Stimulated activated CD4-positive, alpha-beta T cell treated with anti-CD3 and anti-CD28 coated beads, Interleukin-2, amount 100 ng/mL, for 4 hours (primary cell): ENCODE results near the gene SAMD7.

Source experiments
- DNase-seq: peaks from one replicate; pipeline ENCODE4 v3.0.0-alpha.2; 2020; ENCODE audit warnings: low read depth

SAMD7 gene, protein sequence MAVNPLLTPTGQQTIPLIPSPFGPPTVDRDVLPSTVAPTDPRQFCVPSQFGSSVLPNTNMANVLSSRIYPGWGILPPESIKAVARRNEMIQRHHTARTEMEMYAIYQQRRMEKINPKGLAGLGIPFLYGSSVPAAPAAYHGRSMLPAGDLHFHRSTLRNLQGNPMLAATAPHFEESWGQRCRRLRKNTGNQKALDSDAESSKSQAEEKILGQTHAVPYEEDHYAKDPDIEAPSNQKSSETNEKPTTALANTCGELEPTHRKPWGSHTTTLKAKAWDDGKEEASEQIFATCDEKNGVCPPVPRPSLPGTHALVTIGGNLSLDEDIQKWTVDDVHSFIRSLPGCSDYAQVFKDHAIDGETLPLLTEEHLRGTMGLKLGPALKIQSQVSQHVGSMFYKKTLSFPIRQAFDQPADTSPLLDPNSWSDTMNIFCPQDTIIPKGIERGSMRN

DNA sequence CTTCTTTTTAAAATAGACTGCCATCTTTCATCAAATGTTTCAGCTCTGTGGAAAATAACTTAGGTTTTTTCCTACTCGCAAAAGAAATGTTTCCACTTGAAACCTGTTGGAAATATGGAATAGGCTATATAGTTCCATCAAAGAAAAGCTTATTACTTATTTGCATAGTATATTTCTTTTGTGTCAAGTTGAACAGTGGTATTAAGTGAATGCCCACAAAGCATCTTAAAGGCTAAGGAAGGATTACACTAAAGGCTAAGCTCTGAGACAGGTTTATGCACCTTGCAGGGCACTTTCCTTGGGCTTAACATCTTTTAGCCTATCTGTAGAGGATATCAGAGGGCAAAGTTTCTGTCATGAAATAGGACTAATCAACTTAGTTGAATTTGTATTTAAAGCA, at the start of gene SAMD7:
Gene SAMD7, plus strand, starts transcription at position 301 of the 400 bp plus-strand sequence. CDS start 7,927 bp downstream, outside the sequence.
- no peak for DNase-seq

DNA sequence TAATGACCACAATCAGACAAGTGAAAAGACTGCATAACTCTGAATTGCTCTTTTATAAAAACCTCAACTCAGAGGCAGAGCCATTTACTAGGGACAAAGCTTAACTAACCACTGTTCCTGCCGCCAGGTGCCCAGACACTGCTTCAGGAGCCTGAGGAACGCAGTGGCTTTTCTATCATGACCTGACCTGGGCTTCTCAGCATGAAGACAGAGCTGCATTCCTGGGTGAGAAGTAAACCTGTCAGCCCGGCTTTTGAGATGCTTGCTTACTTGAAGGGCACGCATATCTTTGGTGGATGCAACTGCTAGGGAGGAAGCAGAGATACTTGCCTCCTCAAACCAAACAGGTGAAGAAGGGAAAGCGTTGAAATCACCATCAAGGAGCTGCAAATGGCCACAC, 49.5 kb upstream of the SAMD7 start:
- no peak for DNase-seq

DNA sequence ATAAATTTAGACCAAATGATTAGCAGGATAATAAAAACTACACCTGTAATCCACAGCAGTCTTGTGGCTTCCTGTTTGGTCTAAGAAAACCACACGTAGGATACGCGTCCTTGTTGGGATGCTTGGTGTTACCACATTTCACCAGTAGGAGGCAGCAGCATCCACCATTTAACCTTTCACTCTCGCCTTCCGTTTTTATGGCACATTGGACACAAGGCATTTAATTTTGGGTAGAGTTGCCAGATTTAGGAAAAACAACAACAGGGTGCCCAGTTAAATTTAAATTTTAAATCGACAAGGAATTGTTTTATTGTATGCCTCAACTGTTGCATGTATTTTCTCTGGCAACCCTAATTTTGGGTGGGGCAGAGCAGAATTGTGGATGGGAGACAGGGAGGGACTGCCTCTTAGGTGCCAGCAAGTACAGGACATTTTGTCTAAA, 47.9 kb upstream of the SAMD7 start:
- peak; percentile 30 for DNase-seq

DNA sequence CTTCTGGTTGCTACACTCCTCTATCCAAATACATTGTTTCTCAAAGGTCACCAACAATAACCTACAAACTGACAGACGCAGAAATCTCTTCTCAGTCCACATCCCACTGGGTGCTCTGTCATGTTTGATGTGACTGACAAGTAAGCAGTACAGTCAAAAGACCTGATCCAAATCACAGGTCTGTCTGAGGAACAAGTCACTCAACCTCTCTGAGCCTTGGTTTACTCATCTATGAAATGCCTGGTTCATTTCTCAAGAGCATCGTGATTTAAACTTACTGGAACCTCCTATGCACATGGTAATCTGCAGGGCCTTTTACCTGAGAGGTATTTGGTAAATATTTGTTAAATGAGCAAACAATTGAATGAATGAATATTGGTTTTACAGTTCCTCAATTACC, 47.1 kb upstream of the SAMD7 start:
- DNase-seq, result no peak

DNA sequence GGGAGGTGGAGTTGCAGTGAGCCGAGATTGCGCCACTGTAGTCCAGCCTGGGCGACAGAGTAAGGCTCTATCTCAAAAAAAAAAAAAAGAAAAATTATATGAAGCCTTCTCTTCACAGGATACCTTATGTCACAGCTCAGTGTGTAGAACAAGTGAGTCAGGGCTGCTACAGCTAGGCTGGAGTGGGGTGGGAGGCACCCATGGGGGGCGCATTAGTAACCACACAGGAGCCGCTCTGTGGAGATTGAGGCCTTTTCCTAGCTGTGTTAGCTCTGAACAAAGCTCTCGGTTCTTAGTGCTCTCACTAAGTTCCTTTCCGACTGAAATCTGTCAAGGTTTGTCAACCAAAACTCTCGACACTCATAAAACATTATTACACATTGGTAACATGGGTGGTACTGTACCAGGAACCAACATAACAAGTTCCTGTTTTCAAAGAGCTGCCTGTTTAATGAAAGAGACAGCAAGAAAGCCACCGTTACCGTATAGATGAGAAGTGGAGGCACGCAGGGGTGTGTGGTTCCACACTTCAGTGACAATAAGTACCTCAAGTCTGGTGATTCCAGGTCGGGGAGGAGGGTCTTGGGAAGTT, 46.1 kb upstream of the SAMD7 start:
- DNase-seq, result no peak

DNA sequence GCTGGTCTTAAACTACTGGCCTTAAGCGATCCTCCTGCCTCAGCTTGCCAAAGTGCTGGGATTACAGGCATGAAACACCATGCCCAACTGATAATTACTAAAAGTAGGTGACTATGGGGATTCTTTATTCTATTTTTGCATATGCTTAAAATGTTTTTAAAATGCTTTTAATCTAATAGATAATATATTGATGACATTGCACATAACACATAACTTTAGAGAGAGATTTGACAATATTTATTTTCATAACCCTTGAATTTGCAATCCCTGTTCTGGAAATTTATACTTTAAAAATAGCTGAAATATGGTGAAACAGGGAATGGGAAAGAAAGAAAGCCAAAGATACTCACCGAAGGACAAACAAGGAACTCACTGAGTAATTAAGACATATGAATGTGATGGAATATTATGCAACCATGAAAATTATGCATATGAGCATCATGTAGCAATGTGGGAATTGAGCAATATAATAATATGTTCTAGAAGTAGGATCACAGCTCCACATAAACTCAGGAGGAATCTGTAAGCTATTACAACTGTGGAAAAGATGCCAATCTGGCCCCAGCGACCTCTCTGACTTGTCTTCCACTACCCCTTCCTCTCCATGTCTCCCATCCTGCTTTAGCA, 43.7 kb upstream of the SAMD7 start:
- DNase-seq, result no peak

DNA sequence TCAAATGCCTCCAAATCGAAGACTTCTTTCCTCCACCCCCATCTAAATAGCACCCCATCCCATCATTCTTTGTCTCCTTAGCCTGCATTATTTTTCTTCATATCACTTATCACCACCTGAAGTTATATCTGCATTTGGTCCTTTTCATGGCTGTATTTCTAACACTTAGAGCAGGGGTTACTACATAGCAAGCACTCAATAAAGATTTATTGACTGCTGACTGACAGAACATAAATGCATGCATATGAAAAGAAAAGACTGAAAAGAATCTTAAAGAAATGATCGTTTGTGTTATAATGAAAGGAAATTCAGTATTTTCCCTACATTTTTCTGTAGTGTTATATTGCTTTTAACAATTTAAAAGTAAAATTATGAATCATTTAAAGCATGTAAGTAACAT, 43.0 kb upstream of the SAMD7 start:
- no peak for DNase-seq

DNA sequence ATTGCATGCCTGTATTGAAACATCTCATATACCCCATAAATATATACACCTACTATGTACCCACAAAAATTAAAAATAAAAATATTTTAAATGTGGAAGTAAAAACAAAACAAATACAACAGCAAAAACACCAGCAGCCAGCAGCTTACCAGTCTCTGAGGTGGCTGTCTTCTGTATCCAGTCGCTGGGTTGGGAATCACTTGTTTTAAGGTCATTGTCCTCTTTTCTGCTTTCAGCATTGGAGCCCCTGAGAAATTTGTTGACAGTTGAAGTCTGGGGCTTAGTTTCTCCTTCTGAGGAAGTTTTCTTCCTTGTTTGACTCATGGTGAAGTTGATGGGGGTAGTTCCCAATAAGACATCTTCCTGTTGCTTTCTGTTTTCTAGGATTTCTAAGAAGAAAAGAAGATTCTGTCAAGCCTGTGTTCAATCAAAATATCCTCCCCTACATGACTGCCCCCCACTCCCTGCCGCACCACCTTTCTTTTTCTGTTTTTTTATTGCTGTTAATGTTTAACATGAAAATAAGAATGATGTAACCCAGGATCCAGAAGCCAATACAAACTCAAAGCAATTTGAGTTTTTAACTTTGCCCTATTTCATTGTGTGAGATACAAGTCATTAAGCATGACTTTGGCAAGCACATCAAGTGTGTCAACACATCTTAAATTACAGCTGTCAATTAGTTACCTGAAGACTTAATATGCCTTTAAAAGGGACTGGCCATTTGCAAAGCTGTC, 41.7 kb upstream of the SAMD7 start, which contains the start of gene LRRC31:
Gene LRRC31, minus strand, starts transcription at position 452 of the 737 bp plus-strand sequence. Its CDS starts 128 bp downstream, at position 324.
- DNase-seq, result no peak

DNA sequence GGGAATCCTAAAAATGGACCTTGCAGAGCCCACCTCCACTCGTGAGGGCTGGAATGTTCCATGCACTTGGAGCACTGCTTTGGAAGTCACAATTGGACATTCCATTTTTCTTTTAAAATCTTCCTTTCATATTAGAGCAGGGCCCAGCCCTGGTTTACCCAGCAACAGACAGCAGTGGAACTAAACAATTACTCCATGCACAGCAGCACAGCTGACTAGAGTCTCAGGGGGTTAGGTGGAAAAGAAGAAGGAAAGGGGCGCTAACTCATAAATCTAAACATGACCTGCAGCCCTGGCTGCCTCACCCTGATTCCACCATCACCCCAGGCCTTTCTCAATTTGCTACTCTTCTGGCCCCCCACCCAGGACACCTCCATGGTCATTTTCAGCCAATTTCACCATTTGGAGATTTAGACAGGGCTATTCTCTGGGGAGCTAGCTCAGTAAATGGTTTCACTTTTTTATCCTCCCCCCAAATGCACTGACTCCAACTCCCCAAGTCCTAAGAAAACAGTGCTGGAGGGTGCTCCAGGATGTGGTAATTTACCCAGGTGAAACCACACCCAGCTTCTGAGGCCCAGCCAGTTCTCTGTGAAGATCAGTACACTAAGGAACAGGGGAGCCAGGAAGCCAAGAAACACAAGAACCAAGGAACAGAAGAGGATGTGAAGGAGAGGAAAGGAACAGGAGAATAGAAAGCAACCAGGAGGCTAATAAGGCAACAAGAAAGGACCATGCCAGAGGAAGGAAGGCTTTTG, 40.1 kb upstream of the SAMD7 start:
- no peak for DNase-seq

DNA sequence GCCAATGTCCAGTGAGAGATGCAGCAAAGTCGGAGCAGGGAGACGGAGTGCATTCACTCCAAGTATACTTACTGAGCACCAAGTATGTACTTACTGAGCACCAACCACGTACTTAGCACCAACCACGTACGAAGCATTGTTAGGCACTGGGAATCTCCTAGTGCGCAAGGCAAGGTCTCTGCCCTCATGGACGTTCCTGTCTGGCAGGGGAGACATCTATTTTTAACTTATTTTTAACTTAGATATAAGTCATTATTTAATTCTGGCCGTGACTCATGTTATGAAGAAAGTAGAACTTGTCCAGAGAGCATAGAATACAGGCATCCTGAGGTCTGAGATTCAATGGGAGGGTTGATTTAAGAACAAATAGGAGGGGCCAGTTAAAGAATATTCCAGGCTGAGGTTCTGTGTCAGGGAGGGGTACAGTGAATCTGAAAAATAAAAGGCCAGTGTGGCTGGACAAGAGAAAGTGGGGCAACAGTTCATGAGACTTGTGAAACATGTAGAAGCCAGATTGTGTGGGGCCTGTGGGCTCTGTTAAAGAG, 32.3 kb upstream of the SAMD7 start:
- DNase-seq, result no peak

DNA sequence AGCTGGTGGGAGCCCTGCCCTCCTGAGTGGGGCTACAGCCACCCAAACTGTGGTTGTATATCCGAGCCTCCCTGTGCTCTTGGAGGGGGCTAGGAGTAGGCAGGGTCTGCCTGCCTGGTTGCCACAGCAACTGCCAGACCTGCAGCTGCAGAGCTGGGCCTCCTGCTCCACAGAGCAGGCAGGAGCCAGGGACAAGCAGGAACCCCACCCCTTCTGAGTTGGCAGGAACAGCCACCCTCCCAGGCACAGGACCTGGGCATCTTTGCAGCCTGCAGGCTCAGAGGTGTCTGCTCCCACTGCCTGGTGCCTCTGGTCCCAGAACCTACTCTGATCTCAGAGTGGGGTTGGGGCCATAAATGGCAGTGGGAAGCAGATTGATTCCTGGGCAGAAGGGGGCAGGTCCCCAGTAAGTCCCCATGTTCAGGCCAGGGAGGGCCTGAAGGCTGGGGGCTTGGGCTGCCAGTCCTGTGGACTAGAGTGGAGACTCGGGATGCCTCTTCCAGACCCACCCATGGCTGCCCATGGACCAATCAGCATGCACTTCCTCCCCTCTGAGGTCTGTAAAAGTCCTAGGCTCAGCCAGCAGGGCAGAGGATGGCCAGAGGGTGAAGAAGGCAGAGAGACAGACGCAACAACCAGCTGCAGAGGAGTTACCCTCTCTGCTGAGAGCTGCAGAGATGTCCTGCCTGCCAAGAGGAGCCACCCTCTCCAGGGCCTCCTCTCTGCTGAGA, 31.4 kb upstream of the SAMD7 start:
- no peak for DNase-seq

DNA sequence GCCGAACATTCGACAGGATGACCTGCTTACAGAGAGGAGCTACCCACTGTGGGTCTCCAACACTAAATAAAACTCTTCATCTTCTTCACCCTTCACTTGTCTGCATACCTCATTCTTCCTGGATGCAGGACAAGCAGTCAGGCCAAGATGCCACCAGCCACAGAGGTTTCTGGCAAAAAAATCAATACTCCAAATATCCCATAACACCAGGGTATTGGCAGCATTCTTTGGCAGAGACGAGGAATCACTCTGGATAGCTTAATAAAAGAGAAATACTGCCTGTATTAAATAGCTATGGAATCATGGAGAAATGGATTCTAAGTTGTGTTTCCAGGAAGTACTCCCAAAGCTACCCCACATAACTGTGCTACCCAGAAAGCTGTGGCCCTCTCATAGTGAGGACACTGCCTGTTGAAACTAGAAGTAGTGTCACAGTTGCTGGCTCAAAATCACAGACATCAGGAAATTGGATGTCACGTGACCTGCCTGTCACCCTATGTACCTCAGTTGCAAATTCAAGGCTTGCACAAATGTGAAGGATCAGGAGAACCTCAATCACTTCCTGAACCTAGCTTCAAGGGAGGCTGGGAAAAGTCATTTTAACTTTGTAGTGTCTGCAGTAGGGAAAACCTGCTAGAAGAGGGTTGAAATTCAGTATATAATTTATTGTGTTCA, 30.7 kb upstream of the SAMD7 start:
- no peak for DNase-seq

DNA sequence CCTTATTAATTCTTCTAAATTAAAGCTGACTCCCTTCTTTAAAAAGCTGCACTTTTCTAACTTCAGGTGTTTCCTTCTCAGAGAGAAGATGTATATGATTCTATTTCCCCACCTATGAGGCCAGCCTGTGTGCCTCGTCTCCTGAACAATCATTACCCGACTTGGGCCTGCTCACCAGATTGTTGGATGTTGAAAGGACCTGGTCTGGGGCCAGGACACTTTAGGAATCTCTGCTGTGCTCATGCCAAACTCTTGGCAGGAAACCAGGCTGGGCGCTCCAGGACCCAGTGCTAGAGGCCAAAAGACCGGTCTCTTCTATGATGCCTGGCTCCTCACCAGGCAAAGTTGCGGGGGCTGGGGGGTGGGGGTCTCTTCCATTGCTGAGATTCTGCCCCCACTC, 24.7 kb upstream of the SAMD7 start:
- DNase-seq, result no peak

DNA sequence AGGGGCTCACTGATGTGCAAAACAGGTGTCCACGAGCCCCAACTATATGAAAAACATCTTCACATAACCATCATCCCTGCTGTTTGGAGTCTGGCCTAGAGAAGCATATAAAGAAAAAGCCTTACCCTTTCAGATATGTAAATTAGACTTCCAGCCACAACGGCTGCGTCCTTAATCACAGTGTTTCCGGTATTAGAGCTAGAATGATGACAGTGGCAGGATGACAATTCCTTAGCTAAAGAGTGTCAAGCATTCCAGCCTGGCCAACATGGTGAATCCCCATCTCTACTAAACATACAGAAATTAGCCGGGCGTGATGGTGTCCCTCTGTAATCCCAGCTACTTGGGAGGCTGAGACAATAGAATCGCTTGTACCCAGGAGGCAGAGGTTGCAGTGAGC, 19.5 kb upstream of the SAMD7 start:
- DNase-seq, result no peak

DNA sequence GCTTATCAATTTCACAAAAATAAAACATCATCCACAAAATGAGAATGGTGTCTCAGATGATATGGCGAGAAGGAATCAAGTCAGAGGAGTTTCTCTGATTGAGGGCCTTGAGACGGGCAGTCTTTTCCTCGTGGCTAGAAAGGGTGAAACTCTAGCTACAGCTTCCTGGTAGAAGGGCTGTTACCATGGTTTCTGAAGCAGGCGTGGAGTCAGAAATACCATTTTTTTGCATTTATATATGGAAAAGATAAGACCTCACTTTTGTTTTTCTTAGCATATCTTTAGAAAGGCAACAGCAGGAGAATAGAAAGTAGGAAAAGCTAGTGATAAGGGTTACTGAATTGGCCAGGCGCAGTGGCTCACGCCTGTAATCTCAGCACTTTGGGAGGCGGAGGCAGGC, 17.3 kb upstream of the SAMD7 start:
- DNase-seq, result no peak

DNA sequence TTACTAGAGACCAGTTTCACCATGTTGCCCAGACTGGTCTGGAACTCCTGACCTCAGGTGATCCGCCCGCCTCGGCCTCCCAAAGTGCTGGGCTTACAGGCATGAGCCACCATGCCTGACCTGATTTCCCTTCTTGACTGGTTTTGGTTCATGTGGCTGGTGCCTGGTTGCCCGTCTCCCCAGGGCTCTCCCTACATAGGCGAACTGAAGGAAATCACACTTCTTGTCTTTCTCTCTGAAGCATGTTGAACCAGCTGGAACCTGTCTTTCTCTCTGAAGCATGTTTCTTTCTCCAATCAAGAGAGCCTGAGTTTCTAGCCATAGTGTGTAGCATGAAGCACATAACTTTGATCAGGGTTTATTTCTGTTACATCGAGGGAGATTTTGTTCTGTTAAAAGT, 16.3 kb upstream of the SAMD7 start:
- no peak for DNase-seq

DNA sequence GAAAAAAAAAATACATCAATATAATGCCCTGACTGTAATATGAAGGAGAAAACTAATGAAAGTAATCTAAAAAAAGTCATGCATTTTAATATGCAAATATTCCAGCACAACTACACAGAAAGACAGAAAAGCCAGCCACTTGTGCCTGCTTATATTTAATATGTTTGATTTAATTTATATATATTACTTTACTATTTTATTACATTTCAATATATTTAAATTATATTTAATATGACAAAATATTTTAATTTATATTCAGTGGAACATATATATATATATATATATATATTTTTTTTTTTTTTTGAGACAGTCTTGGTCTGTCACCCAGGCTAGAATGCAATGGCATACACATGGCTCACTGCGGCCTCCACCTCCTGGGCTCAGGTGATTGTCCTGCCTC, 14.1 kb upstream of the SAMD7 start:
- no peak for DNase-seq

DNA sequence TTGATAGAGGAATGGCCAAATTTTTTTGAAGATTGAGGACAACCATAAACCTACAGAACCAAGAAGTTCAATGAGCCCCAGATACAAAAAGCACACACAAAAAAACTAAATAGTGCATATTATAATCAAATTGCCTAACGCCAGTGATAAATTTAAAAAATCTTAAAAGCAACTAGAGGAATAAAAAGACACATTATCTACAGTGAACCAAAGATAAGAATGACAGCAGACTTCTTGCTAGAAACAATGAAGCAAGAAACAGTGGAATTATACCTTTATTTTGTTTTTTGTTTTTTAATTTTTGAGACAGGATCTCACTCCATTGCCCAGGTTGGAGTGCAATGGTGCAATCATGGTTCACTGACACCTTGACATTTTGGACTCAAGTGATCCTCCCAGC, 9.9 kb upstream of the SAMD7 start:
- DNase-seq, result no peak

DNA sequence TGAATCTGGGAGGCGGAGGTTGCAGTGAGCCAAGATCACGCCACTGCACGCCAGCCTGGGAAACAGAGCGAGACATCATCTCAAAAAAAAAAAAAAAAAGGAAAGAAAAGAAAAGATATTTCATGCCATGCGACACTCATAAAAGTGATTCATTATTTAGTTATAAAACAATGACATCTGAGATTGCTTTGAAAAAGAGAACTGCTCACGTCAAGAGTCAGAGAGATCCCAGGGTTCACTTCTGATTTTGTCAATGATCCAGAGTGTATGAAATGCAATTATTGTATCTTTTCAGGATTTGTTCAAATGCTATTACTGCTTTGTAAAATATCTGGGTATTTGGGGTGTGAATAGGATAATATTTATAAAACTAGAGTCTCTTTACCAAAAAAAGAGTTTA, 6.0 kb upstream of the SAMD7 start:
- no peak for DNase-seq

DNA sequence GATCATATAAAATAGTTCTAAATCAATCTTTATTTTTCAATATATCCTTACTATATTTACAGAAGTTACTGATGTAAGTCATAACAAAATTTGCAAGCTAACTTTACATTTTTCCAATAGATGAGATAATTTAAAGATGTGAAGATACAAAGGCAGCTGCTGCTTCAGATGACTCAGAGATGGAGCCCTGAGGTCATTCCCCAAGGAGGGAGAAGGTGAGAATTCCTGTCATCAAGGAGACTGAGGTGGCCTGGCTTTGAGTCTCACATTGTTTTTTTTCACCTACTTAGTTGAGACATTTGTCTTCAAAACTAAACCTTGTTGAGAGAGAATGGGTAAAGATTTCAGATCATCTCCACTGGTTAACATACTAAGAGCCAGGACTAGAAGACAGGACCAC, 3.9 kb upstream of the SAMD7 start:
- DNase-seq, result no peak
